GM21528 (cell line): ENCODE measurements around the gene FOXJ3.

Experiments used
- ATAC-seq: cut with Tn5 transposase; IDR thresholded peaks from one replicate; pipeline ENCODE4 v1.9.1; 2021; ENCODE audit warnings: mild to moderate bottlenecking, moderate library complexity; ENCODE audit not compliant: unreplicated experiment, low FRiP score

Gene FOXJ3

DNA sequence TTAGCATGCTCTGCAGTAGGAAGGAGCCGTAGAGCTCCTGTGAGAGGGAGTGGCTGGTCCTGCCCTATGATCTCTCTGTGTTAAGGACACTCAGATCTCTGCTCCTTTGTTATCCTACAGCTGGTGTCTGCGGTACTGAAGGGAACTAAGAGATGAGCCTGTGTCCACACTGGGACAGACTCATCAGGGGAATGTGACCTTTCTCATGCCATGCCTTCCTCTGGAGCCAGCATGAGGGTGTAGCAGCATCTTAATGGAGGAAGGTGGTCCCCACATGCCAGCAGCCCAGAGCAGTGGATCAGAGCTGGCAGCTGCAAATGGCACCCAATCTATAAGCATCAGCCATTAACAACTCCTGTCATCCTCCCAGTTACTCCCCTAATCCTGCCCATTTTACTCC lies 206.5 kb downstream of the FOXJ3 start:
- ATAC-seq, result no peak

DNA sequence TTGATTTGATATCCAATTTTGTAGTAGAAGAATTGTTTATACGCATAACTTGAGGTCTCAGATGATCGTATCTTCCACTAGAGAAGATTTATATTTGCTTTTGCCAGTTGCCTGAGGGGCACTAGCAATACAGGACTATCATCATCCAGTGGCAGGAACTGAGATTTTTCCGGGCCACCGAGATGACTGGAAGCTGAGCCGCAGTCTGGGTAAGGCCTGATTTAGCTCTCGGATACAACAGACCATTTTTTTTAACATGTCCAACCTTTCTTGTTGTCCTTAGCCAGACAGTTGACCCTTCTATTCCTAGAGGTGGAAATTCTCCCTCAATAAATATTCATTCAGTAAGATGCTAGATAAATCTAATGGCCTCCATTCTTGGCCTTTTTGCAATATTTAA lies 207.3 kb downstream of the FOXJ3 start:
- no peak for ATAC-seq
